ENCODE measurements around the gene SORCS2. TPM values are rescaled to one million over a fixed set of nuclear protein-coding genes. Genes with fewer than 3 reads are reported as not detected.

The SORCS2 gene
- total and polyA plus RNA-seq, 2 donors (not counting 1 experiment from before 2014, with no cell fraction given), result not detected

DNA sequence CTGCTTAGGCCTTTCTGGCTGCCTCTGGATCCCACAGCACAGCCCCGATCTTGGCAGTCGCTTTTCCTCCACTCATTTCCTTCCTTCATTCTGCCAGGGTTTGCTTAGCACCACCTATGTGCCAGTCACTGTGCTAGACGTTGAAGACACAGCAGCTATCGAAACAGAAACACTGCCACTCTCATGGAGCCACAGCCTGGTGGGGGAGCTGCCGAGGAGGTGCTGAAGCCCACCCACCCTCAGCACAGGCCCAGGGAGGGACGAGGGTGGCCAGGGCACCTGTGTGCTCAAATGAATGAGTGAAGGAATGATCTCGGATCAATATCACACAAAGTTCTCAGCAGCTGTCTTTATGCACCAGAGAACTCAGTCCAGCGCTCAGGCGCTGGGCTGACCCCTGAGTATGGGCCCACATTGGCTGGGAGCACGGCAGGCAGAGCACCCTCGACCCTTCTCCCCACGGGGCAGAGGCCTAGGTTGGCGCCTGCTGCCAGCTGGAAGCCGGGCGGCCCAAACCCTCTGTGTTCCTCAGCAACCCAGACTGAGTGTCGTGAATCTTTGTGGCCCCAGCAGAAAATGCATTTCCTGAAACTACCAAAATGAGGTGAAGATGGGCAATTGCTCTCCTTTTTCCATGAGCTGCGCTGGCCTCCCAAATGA, 108.9 kb downstream of the SORCS2 start:
- Histone ChIP-seq H3K27ac (ENCODE audit: low read length in 2 of 2) (no peak overlapping the region), H3K4me1 (ENCODE audit: control insufficient read depth in 2 of 2, insufficient read depth in 2 of 2, low read length in 2 of 2) (no peaks in the 10 kb centered on the region), H4K20me1 (ENCODE audit: control insufficient read depth, insufficient read depth, low read length, poor library complexity, severe bottlenecking) (no peaks in the 10 kb centered on the region), H3K27me3 (replicated peaks in 1 of 4; ENCODE audit: control extremely low read depth in 1 of 4, control insufficient read depth in 3 of 4, insufficient read depth in 4 of 4, low read length in 3 of 4) (no peaks in the 10 kb centered on the region), H3K9ac (ENCODE audit: low read length) (no peak overlapping the region), H3K36me3 (replicated peaks in 1 of 2; ENCODE audit: control extremely low read depth in 1 of 2, control insufficient read depth in 1 of 2, extremely low read depth in 1 of 2, insufficient read depth in 2 of 2, low read length in 1 of 2) (no peaks in the 10 kb centered on the region), H3K4me3 (ENCODE audit: control extremely low read depth in 1 of 5, extremely low read depth in 1 of 5, insufficient read depth in 1 of 5, low read depth in 2 of 5, low read length in 4 of 5) (no peak overlapping the region), H3K9me3 (ENCODE audit: control extremely low read depth in 1 of 3, control insufficient read depth in 2 of 3, insufficient read depth in 1 of 3, low read length in 2 of 3) (no peaks in the 10 kb centered on the region), H2AFZ (ENCODE audit: insufficient read depth, low read depth, low read length, poor library complexity, severe bottlenecking) (no peak overlapping the region), H3K79me2 (ENCODE audit: control insufficient read depth, insufficient read depth, low read length) (no peaks in the 10 kb centered on the region), H3K4me2 (replicated peaks; ENCODE audit: low read depth, low read length, poor library complexity, severe bottlenecking) (no peak overlapping the region)
- H3K27ac Mint-ChIP-seq, result no peak overlapping the region
- no peak overlapping the region for H3K4me3 Mint-ChIP-seq
- WGBS (ENCODE audit: insufficient coverage), result 69% methylated on average over 15 of the region's 17 CpGs
- no peaks in the 10 kb centered on the region for H3K9me3 Mint-ChIP-seq (ENCODE audit: insufficient read depth)
- intact Hi-C loops (cut with micrococcal nuclease), result no loop called here
- TF ChIP-seq, protein P1, sequence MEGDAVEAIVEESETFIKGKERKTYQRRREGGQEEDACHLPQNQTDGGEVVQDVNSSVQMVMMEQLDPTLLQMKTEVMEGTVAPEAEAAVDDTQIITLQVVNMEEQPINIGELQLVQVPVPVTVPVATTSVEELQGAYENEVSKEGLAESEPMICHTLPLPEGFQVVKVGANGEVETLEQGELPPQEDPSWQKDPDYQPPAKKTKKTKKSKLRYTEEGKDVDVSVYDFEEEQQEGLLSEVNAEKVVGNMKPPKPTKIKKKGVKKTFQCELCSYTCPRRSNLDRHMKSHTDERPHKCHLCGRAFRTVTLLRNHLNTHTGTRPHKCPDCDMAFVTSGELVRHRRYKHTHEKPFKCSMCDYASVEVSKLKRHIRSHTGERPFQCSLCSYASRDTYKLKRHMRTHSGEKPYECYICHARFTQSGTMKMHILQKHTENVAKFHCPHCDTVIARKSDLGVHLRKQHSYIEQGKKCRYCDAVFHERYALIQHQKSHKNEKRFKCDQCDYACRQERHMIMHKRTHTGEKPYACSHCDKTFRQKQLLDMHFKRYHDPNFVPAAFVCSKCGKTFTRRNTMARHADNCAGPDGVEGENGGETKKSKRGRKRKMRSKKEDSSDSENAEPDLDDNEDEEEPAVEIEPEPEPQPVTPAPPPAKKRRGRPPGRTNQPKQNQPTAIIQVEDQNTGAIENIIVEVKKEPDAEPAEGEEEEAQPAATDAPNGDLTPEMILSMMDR (IDR thresholded peaks at IDR 0.05), result no peak
- no peak for TF ChIP-seq EZH2 (IDR thresholded peaks at IDR 0.05; ENCODE audit: borderline replicate concordance, insufficient read depth, low read depth, low read length, poor library complexity, severe bottlenecking)
- POLR2A ChIA-PET, result no interaction called here
- H3K27me3 Mint-ChIP-seq, result peaks cover 15% of the 10 kb centered on the region
- DNase-seq (no peak), ATAC-seq (ENCODE audit: low read depth) (no peak)
- CTCF ChIA-PET, result no interaction called here
- H3K4me1 Mint-ChIP-seq, result no peaks in the 10 kb centered on the region

DNA sequence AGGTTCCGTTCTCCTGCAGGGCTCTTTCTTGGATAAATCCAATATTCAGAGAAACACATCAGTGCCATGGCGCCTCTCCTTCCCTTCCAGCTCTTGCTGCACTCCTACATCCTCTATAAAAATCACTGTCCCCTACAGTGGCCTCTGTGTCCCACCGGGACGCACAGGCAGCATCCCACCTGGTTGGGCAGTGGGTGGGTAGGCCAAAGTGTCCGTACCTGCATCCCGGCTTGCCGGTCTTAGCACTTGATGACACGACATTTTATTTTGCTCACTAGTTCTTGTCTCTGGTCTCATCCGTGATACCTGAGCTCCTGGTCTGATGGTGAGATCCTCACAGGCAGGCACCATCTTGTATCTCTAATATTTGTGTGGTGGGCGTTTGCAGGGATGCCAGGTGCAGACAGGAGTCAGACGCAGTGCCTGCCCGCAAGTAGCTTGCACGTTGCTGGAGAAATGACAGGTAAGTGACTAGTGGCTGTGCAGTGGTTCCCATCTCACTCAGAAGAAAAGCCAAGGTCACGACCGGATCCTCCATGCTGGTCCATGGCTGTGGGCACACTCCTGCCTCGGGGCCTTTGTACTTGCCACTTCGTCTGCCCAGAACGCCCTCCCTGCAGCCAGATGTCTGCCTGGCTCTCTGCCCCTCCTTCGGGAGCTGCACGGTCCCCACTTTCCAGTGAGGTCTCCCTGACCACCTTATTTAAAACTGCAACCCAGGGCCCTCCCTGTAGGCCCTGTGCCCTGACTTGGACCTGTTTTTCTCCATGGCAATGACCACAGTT, 109.7 kb downstream of the SORCS2 start:
- no peaks in the 10 kb centered on the region for H3K79me2 ChIP-seq (ENCODE audit: control insufficient read depth, insufficient read depth, low read length)
- WGBS (ENCODE audit: insufficient coverage), result 86% methylated on average over 19 of the region's 20 CpGs
- no peak overlapping the region for H3K4me3 Mint-ChIP-seq
- intact Hi-C loops (cut with micrococcal nuclease), result no loop called here
- no peak overlapping the region for H3K9ac ChIP-seq (ENCODE audit: low read length)
- H3K4me3 ChIP-seq (ENCODE audit: control extremely low read depth in 1 of 5, extremely low read depth in 1 of 5, insufficient read depth in 1 of 5, low read depth in 2 of 5, low read length in 4 of 5), result no peak overlapping the region
- ATAC-seq (ENCODE audit: low read depth) (no peak), DNase-seq (no peak)
- H3K27me3 Mint-ChIP-seq, result peaks cover 15% of the 10 kb centered on the region
- H3K4me1 Mint-ChIP-seq, result no peaks in the 10 kb centered on the region
- H3K27ac ChIP-seq (ENCODE audit: low read length in 2 of 2), result no peak overlapping the region
- no peak overlapping the region for H3K27ac Mint-ChIP-seq
- no peaks in the 10 kb centered on the region for H3K4me1 ChIP-seq (ENCODE audit: control insufficient read depth in 2 of 2, insufficient read depth in 2 of 2, low read length in 2 of 2)
- TF ChIP-seq EZH2 (IDR thresholded peaks at IDR 0.05; ENCODE audit: borderline replicate concordance, insufficient read depth, low read depth, low read length, poor library complexity, severe bottlenecking), result no peak
- TF ChIP-seq, protein P1 (IDR thresholded peaks at IDR 0.05), result no peak
- no peaks in the 10 kb centered on the region for H3K9me3 ChIP-seq (ENCODE audit: control extremely low read depth in 1 of 3, control insufficient read depth in 2 of 3, insufficient read depth in 1 of 3, low read length in 2 of 3)
- ChIA-PET CTCF (no interaction called here), POLR2A (no interaction called here)
- no peak overlapping the region for H2AFZ ChIP-seq (ENCODE audit: insufficient read depth, low read depth, low read length, poor library complexity, severe bottlenecking)
- no peaks in the 10 kb centered on the region for H4K20me1 ChIP-seq (ENCODE audit: control insufficient read depth, insufficient read depth, low read length, poor library complexity, severe bottlenecking)
- H3K36me3 ChIP-seq (replicated peaks in 1 of 2; ENCODE audit: control extremely low read depth in 1 of 2, control insufficient read depth in 1 of 2, extremely low read depth in 1 of 2, insufficient read depth in 2 of 2, low read length in 1 of 2), result no peaks in the 10 kb centered on the region
- no peak overlapping the region for H3K4me2 ChIP-seq (replicated peaks; ENCODE audit: low read depth, low read length, poor library complexity, severe bottlenecking)
- no peaks in the 10 kb centered on the region for H3K27me3 ChIP-seq (replicated peaks in 1 of 4; ENCODE audit: control extremely low read depth in 1 of 4, control insufficient read depth in 3 of 4, insufficient read depth in 4 of 4, low read length in 3 of 4)
- no peaks in the 10 kb centered on the region for H3K9me3 Mint-ChIP-seq (ENCODE audit: insufficient read depth)
